PC-3 (cell line): ENCODE data around the gene ILF2. TPM values are rescaled to one million over a fixed set of nuclear protein-coding genes. Genes with fewer than 3 reads are reported as not detected.
A peak's percentile ranks its signal among the peaks of the same experiment; 100 is the strongest.

Source experiments
- ATAC-seq: fragments of 200-7000 bp; cut with Tn5 transposase; 2 replicates; pipeline ENCODE4 v1.9.1; 2020; ENCODE audit warnings: mild to moderate bottlenecking, moderate library complexity
- BruUV-seq: library from RNA; stranded (reverse); fragments of 400-500 nt; replicated peaks from 2 replicates; lab custom pipeline; 2021; lab: Mats Ljungman, UMichigan
- CTCF ChIA-PET: fragments of 300-600 bp; sonication (Branson Sonifier 250); formaldehyde crosslinking; loops from one replicate; lab custom pipeline; 2022; ENCODE audit warnings: antibody characterized with exemption; lab: Charles Lee
- POLR2A ChIA-PET: fragments of 300-600 bp; sonication (Branson Sonifier 250); formaldehyde crosslinking; loops from one replicate; lab custom pipeline; 2022; ENCODE audit warnings: antibody characterized with exemption; ENCODE audit not compliant: unreplicated experiment; lab: Charles Lee
- DNase-seq: peaks from one replicate; pipeline ENCODE4 v3.0.0-alpha.2; 2015
- H2AFZ ChIP-seq: fragments of 300-600 bp; sonication (generic); 2 replicates; pipeline ENCODE4 v1.6.0; 2016; ENCODE audit warnings: antibody characterized with exemption, low read length
- H3F3A ChIP-seq: fragments of 300-600 bp; sonication (generic); one replicate; pipeline ENCODE4 v1.6.0; 2017; ENCODE audit warnings: antibody characterized with exemption, low read length, control low read depth, mild to moderate bottlenecking; ENCODE audit not compliant: unreplicated experiment
- H3K27ac ChIP-seq: fragments of 300-600 bp; sonication (generic); 2 replicates; pipeline ENCODE4 v1.5.1; 2016; ENCODE audit warnings: mild to moderate bottlenecking, low read length
- H3K27me3 ChIP-seq: fragments of 300-600 bp; sonication (generic); 2 replicates; pipeline ENCODE4 v1.6.1; 2016; ENCODE audit warnings: low read length, mixed read lengths
- H3K36me3 ChIP-seq: fragments of 300-600 bp; sonication (generic); 2 replicates; pipeline ENCODE4 v1.6.1; 2016; ENCODE audit warnings: low read depth, mixed run types, low read length, mixed read lengths
- H3K4me1 ChIP-seq: fragments of 300-600 bp; sonication (generic); 2 replicates; pipeline ENCODE4 v1.5.1; 2016; ENCODE audit warnings: low read length; ENCODE audit not compliant: insufficient read depth
- H3K4me2 ChIP-seq: fragments of 300-600 bp; sonication (generic); 2 replicates; pipeline ENCODE4 v1.6.0; 2016; ENCODE audit warnings: low read length
- H3K4me3 ChIP-seq: fragments of 300-600 bp; sonication (generic); 2 replicates; pipeline ENCODE4 v1.5.1; 2016; ENCODE audit warnings: mild to moderate bottlenecking, low read length, mixed read lengths
- H3K79me2 ChIP-seq: fragments of 300-600 bp; sonication (generic); 2 replicates; pipeline ENCODE4 v1.6.1; 2017; ENCODE audit warnings: low read length, mixed read lengths
- H3K9ac ChIP-seq: fragments of 300-600 bp; sonication (generic); 2 replicates; pipeline ENCODE4 v1.6.0; 2016; ENCODE audit warnings: mild to moderate bottlenecking, low read length
- H3K9me2 ChIP-seq: fragments of 300-600 bp; sonication (generic); replicated peaks from 2 replicates; pipeline ENCODE4 v1.6.1; 2016; ENCODE audit warnings: mixed run types, low read length, mixed read lengths
- H3K9me3 ChIP-seq: fragments of 300-600 bp; sonication (generic); 2 replicates; pipeline ENCODE4 v1.6.1; 2016; ENCODE audit warnings: low read length, mixed read lengths
- H4K20me1 ChIP-seq: fragments of 300-600 bp; sonication (generic); 2 replicates; pipeline ENCODE4 v1.6.1; 2016; ENCODE audit warnings: low read length, mixed read lengths
- EZH2 ChIP-seq: fragments of 300-600 bp; sonication (generic); IDR thresholded peaks from one replicate; pipeline ENCODE4 v1.6.1; 2017; ENCODE audit warnings: antibody characterized with exemption, mild to moderate bottlenecking, low read length; ENCODE audit not compliant: unreplicated experiment
- EZH2phosphoT487 ChIP-seq: fragments of 300-600 bp; sonication (generic); IDR thresholded peaks from 2 replicates; pipeline ENCODE4 v1.6.1; 2018; ENCODE audit warnings: mild to moderate bottlenecking, antibody characterized with exemption, low read length, borderline replicate concordance
- intact Hi-C: fragments of 100-400 bp; cut with micrococcal nuclease; formaldehyde crosslinking; loops from 2 replicates; pipeline ENCODE4 v1.9.0; 2023
- total RNA-seq: library from RNA; depleted of rRNA; stranded (reverse); fragments of >200 nt; gene quantifications from 2 replicates; pipeline ENCODE4 v1.2.3, GENCODE V29; 2014
- TF ChIP-seq, protein P1 (sequence below): fragments of 300-600 bp; sonication (generic); conservative IDR thresholded peaks from 2 replicates; pipeline ENCODE4 v1.5.1; 2017; ENCODE audit warnings: antibody characterized with exemption, low read depth, mild to moderate bottlenecking, low read length

ILF2 gene
- total RNA-seq, 1 experiment from 2014 or later = 439 TPM

DNA sequence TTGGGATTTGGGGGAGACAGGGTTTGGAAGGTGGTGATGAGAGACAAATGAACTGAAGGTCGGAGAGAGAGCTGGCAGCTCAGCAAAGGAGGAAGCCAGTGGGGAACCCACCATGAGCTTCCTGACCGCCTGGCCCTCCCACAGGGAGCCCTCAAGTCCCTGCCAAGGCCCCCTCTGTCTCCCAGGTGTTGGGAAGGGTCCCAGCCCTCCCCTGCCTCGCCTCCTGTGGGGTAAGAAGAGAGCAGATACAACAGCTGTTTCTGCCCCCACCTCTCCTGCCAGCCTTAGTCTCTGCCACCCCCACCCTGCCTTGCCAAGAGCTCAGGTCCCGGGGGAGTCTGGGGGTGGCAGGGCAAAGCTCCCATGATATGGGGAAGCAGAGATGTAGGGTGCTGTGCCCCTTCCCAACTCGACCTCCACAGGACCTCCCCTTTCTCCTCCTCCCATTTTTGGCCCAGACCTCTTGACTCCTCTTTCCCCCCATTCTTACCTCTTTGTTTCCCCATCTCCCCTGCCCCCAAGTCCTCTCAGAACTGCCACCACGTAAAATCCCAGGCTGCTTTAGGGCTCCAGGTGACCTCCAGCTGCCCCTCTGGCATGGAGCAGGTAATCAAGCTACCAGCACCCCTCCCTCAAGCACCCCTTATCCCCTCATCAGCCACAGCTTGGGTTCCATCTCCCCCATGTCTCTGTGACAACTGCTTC lies 42.0 kb downstream of the ILF2 start:
- H3K36me3 ChIP-seq = peaks cover 16% of the 10 kb centered on the region; the same call in 1 of the 2 replicates
- no peak overlapping the region for H3K4me3 ChIP-seq
- no peaks in the 10 kb centered on the region for H3K27me3 ChIP-seq
- H3K9me2 ChIP-seq = no peaks in the 10 kb centered on the region
- ChIA-PET CTCF (interaction anchor here (1.0 kb wide), 1 partner anchor 11 kb away, joined by 3 read pairs; no protein-coding TSS in a partner anchor), POLR2A (no interaction called here)
- H3K9ac ChIP-seq = no peak overlapping the region
- no peak overlapping the region for H3K4me2 ChIP-seq
- H2AFZ ChIP-seq = no peak overlapping the region
- DNase-seq (no peak), ATAC-seq (no peak)
- TF ChIP-seq EZH2phosphoT487 (no peak), EZH2 (no peak)
- TF ChIP-seq, protein P1, sequence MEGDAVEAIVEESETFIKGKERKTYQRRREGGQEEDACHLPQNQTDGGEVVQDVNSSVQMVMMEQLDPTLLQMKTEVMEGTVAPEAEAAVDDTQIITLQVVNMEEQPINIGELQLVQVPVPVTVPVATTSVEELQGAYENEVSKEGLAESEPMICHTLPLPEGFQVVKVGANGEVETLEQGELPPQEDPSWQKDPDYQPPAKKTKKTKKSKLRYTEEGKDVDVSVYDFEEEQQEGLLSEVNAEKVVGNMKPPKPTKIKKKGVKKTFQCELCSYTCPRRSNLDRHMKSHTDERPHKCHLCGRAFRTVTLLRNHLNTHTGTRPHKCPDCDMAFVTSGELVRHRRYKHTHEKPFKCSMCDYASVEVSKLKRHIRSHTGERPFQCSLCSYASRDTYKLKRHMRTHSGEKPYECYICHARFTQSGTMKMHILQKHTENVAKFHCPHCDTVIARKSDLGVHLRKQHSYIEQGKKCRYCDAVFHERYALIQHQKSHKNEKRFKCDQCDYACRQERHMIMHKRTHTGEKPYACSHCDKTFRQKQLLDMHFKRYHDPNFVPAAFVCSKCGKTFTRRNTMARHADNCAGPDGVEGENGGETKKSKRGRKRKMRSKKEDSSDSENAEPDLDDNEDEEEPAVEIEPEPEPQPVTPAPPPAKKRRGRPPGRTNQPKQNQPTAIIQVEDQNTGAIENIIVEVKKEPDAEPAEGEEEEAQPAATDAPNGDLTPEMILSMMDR = no peak
- no TSS peak for BruUV-seq
- no peaks in the 10 kb centered on the region for H3F3A ChIP-seq
- H3K27ac ChIP-seq = no peak overlapping the region
- intact Hi-C loops = no loop called here
- H4K20me1 ChIP-seq = no peaks in the 10 kb centered on the region
- H3K79me2 ChIP-seq = peaks cover 37% of the 10 kb centered on the region
- H3K9me3 ChIP-seq = no peaks in the 10 kb centered on the region
- peaks cover 41% of the 10 kb centered on the region for H3K4me1 ChIP-seq

DNA sequence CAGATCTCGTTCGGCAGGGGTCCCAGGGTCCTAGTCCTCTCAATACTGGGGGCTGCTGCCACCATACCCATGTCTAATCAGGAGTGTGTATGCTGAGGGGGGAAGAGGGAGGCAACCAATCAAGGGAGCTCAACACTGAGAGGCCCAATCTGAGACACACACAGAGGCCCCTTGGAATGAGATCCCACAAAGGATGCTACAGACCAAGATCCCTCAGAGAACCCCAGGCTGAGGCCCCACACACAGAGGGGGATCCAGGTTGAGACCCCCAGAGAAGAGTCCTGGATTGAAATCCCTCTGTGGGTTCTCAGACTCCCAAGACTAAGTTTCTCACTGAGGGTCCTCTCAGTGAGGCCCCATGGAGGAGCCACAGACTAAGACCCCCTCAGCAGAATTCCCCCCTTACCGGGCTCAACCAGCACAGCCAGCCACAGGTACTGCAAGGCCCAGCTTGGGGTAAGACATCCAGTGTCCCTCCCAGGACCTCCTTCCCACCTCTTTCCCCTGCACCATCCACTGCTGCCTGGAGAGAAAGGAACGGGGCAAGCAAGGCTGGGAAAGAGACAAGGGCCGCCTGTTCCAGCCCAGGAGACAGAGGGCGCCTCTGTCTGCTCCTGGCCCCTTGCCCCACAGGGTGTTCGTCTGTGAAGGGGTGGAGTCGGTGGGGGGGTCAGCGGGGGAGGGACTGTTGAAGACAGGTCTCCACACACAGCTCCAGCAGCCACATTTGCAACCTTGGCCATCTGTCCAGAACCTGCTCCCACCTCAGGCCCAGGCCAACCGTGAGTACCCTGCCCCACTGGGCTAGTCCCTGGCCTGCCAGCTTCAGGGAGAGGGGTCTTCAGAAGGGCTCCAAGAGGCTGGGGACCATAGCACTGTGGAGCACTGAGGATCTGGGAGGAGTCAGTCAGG lies 42.8 kb downstream of the ILF2 start, which contains the start of gene S100A1:
Gene S100A1, plus strand, starts transcription at position 720 of the 912 bp plus-strand sequence. CDS start 2,088 bp downstream, outside the sequence.
- DNase-seq (no peak), ATAC-seq (peak; percentile 23)
- H3K4me2 ChIP-seq = peak within 1 kb of the TSS; percentile 96
- peak within 1 kb of the TSS; percentile 79 for H3K27ac ChIP-seq
- peaks cover 21% of the 10 kb centered on the region; the same call in 1 of the 2 replicates for H3K36me3 ChIP-seq
- ChIA-PET CTCF (interaction anchor here (0.6 to 2.1 kb wide), 10 partner anchors 10 to 548 kb away, joined by 3 to 18 read pairs (median 5); partner anchors contain the start of gene S100A16), POLR2A (interaction anchor here (0.5 to 1.6 kb wide), 13 partner anchors 10 to 293 kb away, joined by 3 to 25 read pairs (median 5); partner anchors contain the start of genes ILF2, INTS3 and S100A16)
- H3F3A ChIP-seq = no peaks in the 10 kb centered on the region
- H3K4me1 ChIP-seq = peaks cover 35% of the 10 kb centered on the region
- no peaks in the 10 kb centered on the region for H3K27me3 ChIP-seq
- TF ChIP-seq, protein P1 = no peak; the same call in 1 of the 2 replicates
- TF ChIP-seq EZH2 (no peak), EZH2phosphoT487 (no peak)
- peaks cover 37% of the 10 kb centered on the region for H3K79me2 ChIP-seq
- BruUV-seq = no TSS peak
- peak within 1 kb of the TSS; percentile 51 for H2AFZ ChIP-seq
- H3K9me3 ChIP-seq = no peaks in the 10 kb centered on the region
- H3K4me3 ChIP-seq = peak within 1 kb of the TSS; percentile 84
- no peaks in the 10 kb centered on the region for H4K20me1 ChIP-seq
- peak within 1 kb of the TSS; percentile 88 for H3K9ac ChIP-seq
- intact Hi-C loops = loop anchor here (2.0 kb wide), 1 partner anchor 15 kb away; the partner anchor contains the start of gene S100A16
- no peaks in the 10 kb centered on the region for H3K9me2 ChIP-seq
